K562 (cell line): ENCODE measurements around the gene BCL10. TPM values are rescaled to one million over a fixed set of nuclear protein-coding genes. Genes with fewer than 3 reads are reported as not detected.

ENCODE experiments used
- BCL6 ChIP-seq: fragments of 250-450 bp; sonication (Bioruptor Pico); IDR thresholded peaks from 2 replicates; pipeline ENCODE4 v1.4.0; 2020
- CBX3 ChIP-seq, 2 experiments: IDR thresholded peaks; 1 replicate in 1 of 2; 2 replicates in 1 of 2; pipeline ENCODE4 v1.6.1; 2012; ENCODE audit warnings: inconsistent platforms in 2 of 2, low read length in 2 of 2, borderline replicate concordance in 1 of 2, control low read depth in 1 of 2
- EP400 ChIP-seq: fragments of 450-650 bp; IDR thresholded peaks from 2 replicates; pipeline ENCODE4 v1.6.1; 2017; ENCODE audit warnings: antibody characterized with exemption, mild to moderate bottlenecking, moderate library complexity
- HDAC6 ChIP-seq: IDR thresholded peaks from 2 replicates; pipeline ENCODE4 v1.6.1; 2012; ENCODE audit warnings: low read depth, mild to moderate bottlenecking, control low read depth, inconsistent platforms, low read length, moderate library complexity
- HMG20A ChIP-seq: fragments of 450-650 bp; formaldehyde crosslinking; conservative IDR thresholded peaks from 2 replicates; pipeline ENCODE4 v1.4.0; 2020; ENCODE audit warnings: mild to moderate bottlenecking, mixed read lengths
- PTBP1 ChIP-seq: fragments of 200-400 bp; formaldehyde crosslinking; IDR thresholded peaks from 2 replicates; pipeline ENCODE4 v1.6.1; 2017; ENCODE audit warnings: low read depth, low read length
- RBM25 ChIP-seq: fragments of 200-400 bp; formaldehyde crosslinking; IDR thresholded peaks from 2 replicates; pipeline ENCODE4 v1.6.1; 2018; ENCODE audit warnings: low read length, low read depth, moderate library complexity; ENCODE audit not compliant: severe bottlenecking
- RNF2 ChIP-seq: sonication (generic); IDR thresholded peaks from 2 replicates; pipeline ENCODE4 v1.6.1; 2016
- SAFB2 ChIP-seq: fragments of 200-400 bp; formaldehyde crosslinking; IDR thresholded peaks from 2 replicates; pipeline ENCODE4 v1.6.1; 2018; ENCODE audit warnings: borderline replicate concordance, low read length, low read depth, moderate library complexity; ENCODE audit not compliant: severe bottlenecking
- SNRNP70 ChIP-seq: fragments of 200-400 bp; formaldehyde crosslinking; optimal IDR thresholded peaks from 2 replicates; pipeline ENCODE3; 2017; ENCODE audit warnings: low read depth, low read length
- SPI1 ChIP-seq: IDR thresholded peaks from 2 replicates; pipeline ENCODE4 v1.6.1; 2011; ENCODE audit warnings: low read depth, low read length, control low read depth, borderline replicate concordance
- SREBF1 ChIP-seq: fragments of 150-350 bp; IDR thresholded peaks from 2 replicates; pipeline ENCODE4 v1.6.1; 2014; ENCODE audit warnings: antibody characterized with exemption, low read depth, low read length, borderline replicate concordance
- TBP ChIP-seq: optimal IDR thresholded peaks from 2 replicates; pipeline ENCODE3; 2011; ENCODE audit warnings: low read depth, low read length, improper control_type of control experiment
- ZNF134 ChIP-seq: fragments of 250-450 bp; sonication (Bioruptor Pico); conservative IDR thresholded peaks from 2 replicates; pipeline ENCODE4 v1.4.0; 2020
- ZNF212 ChIP-seq: fragments of 450-650 bp; formaldehyde crosslinking; IDR thresholded peaks from 2 replicates; pipeline ENCODE4 v1.4.0; 2020; ENCODE audit warnings: mild to moderate bottlenecking
- ZNF57 ChIP-seq: fragments of 450-650 bp; formaldehyde crosslinking; IDR thresholded peaks from 2 replicates; pipeline ENCODE4 v1.4.0; 2020; ENCODE audit warnings: mild to moderate bottlenecking, moderate library complexity
- ZNF76 ChIP-seq: fragments of 250-450 bp; sonication (Bioruptor Pico); IDR thresholded peaks from 2 replicates; pipeline ENCODE4 v1.4.0; 2020; ENCODE audit warnings: mild to moderate bottlenecking, moderate library complexity, borderline replicate concordance
- polyA plus RNA-seq, 8 experiments: library from polyadenylated mRNA; depleted of rRNA in 4 of 8; stranded (reverse) in 5 of 8; unstranded in 3 of 8; fragments of >200 nt; fragmentation: Nextera tagmentation in 2 of 8; fragmentation: Illumina TruSeq in 1 of 8; extraction: Ambion mirVana in 2 of 8; extraction: Trizol in 1 of 8; gene quantifications; 2 replicates each; pipeline versions ENCODE4 v1.2.1 to v1.2.3, GENCODE V29; 2011 to 2014; ENCODE audit warnings: inconsistent platforms in 1 of 8, missing spikeins in 1 of 8
- total RNA-seq, 7 experiments: library from RNA; depleted of rRNA in 6 of 7; stranded (reverse); fragments of >200 nt in 6 of 7; fragmentation: Illumina TruSeq in 2 of 7; extraction: Trizol in 2 of 7; gene quantifications; 2 replicates each; pipeline versions ENCODE4 v1.2.1 to v1.2.3, GENCODE V29; 2011 to 2021; ENCODE audit warnings: low replicate concordance in 1 of 7
- TF ChIP-seq, protein P1 (sequence below): sonication (generic); formaldehyde crosslinking; IDR thresholded peaks from 2 replicates; pipeline ENCODE4 v1.8.0; 2022; ENCODE audit warnings: mild to moderate bottlenecking, missing genetic modification reagents
- TF ChIP-seq, protein P2 (sequence below): sonication (generic); formaldehyde crosslinking; IDR thresholded peaks from 2 replicates; pipeline ENCODE4 v1.8.0; 2022; ENCODE audit warnings: missing genetic modification reagents, mild to moderate bottlenecking, moderate library complexity, borderline replicate concordance
- TF ChIP-seq, protein P3 (sequence below): fragments of 250-450 bp; sonication (Bioruptor Pico); IDR thresholded peaks from 2 replicates; pipeline ENCODE4 v1.5.0; 2020; ENCODE audit warnings: mild to moderate bottlenecking, borderline replicate concordance

Gene BCL10
- total and polyA plus RNA-seq, 9 of the 15 experiments (the other 6 are each of a cell fraction or from before 2014, with no cell fraction given) = 8.0 to 19.4 (median 12.3) TPM

DNA sequence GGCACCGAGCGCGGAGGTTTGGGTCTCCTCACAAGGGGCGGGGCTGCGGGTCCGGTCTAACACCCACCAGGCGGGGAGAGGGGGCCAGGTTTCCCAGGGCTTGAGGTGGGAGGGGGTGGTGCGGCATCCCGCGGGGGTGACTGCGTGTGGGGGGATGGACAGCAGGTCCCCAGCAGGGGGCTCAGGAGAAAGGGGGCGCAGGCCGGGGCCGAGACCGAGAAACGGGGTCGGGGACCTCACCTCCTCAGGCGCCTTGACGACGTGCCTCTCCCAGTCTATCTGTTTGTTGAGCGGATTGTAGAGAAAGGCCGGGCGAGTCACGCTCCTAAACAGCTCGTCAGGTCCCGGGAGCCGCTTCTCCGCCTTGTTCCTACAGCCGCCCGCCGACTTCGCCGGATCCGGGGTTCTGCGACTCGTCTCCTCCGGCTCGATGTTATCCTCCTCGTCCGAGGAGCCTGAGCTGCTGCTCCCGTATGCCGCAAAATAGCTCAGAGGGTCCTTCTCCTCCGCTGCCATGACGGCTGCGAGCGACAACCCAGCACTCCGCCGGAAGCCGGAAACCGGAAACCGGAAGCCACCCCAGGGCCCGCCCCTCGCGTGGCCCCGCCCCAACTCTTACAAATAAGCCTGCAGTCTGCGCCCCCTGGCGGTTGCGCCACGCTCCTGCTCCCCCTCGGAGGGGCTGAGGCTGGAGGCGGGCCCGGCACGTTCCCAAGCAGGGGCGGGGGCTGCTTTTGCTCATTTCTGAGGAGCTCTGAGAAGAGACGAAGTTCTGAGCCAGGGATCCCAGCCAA lies 17.1 kb downstream of the BCL10 start, which contains the start of gene C1orf52 (continued):
- TF ChIP-seq EP400 = peak; percentile 82
- TF ChIP-seq RNF2 = peak; percentile 34; the same call in 1 of the 2 replicates
- no peak for TF ChIP-seq HDAC6
- no peak for TF ChIP-seq RBM25
- TF ChIP-seq, protein P1, sequence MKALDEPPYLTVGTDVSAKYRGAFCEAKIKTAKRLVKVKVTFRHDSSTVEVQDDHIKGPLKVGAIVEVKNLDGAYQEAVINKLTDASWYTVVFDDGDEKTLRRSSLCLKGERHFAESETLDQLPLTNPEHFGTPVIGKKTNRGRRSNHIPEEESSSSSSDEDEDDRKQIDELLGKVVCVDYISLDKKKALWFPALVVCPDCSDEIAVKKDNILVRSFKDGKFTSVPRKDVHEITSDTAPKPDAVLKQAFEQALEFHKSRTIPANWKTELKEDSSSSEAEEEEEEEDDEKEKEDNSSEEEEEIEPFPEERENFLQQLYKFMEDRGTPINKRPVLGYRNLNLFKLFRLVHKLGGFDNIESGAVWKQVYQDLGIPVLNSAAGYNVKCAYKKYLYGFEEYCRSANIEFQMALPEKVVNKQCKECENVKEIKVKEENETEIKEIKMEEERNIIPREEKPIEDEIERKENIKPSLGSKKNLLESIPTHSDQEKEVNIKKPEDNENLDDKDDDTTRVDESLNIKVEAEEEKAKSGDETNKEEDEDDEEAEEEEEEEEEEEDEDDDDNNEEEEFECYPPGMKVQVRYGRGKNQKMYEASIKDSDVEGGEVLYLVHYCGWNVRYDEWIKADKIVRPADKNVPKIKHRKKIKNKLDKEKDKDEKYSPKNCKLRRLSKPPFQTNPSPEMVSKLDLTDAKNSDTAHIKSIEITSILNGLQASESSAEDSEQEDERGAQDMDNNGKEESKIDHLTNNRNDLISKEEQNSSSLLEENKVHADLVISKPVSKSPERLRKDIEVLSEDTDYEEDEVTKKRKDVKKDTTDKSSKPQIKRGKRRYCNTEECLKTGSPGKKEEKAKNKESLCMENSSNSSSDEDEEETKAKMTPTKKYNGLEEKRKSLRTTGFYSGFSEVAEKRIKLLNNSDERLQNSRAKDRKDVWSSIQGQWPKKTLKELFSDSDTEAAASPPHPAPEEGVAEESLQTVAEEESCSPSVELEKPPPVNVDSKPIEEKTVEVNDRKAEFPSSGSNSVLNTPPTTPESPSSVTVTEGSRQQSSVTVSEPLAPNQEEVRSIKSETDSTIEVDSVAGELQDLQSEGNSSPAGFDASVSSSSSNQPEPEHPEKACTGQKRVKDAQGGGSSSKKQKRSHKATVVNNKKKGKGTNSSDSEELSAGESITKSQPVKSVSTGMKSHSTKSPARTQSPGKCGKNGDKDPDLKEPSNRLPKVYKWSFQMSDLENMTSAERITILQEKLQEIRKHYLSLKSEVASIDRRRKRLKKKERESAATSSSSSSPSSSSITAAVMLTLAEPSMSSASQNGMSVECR (CRISPR knock-in tag) = 0 out of 2 replicates have a peak, but pooled peaks have one; percentile 29
- TF ChIP-seq ZNF134 (CRISPR knock-in tag) = no peak
- no peak for TF ChIP-seq PTBP1
- peak; percentile 75 for TF ChIP-seq TBP
- no peak for TF ChIP-seq ZNF76 (CRISPR knock-in tag)
- TF ChIP-seq SNRNP70 = no peak
- TF ChIP-seq SPI1 = no peak
- peak in 1 of 2 experiments; percentile 25; a peak in 1 of 3 replicates for TF ChIP-seq CBX3 (IDR thresholded peaks at IDR 0.05; ENCODE audit: borderline replicate concordance in 1 of 2, low read length in 2 of 2)
- no peak for TF ChIP-seq SAFB2
- no peak for TF ChIP-seq BCL6
- TF ChIP-seq HMG20A = no peak
- TF ChIP-seq ZNF57 (CRISPR knock-in tag) = no peak
- TF ChIP-seq, protein P2, sequence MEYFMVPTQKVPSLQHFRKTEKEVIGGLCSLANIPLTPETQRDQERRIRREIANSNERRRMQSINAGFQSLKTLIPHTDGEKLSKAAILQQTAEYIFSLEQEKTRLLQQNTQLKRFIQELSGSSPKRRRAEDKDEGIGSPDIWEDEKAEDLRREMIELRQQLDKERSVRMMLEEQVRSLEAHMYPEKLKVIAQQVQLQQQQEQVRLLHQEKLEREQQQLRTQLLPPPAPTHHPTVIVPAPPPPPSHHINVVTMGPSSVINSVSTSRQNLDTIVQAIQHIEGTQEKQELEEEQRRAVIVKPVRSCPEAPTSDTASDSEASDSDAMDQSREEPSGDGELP (CRISPR knock-in tag) = peak; percentile 67; the same call in 1 of the 2 replicates
- no peak for TF ChIP-seq SREBF1
- TF ChIP-seq, protein P3, sequence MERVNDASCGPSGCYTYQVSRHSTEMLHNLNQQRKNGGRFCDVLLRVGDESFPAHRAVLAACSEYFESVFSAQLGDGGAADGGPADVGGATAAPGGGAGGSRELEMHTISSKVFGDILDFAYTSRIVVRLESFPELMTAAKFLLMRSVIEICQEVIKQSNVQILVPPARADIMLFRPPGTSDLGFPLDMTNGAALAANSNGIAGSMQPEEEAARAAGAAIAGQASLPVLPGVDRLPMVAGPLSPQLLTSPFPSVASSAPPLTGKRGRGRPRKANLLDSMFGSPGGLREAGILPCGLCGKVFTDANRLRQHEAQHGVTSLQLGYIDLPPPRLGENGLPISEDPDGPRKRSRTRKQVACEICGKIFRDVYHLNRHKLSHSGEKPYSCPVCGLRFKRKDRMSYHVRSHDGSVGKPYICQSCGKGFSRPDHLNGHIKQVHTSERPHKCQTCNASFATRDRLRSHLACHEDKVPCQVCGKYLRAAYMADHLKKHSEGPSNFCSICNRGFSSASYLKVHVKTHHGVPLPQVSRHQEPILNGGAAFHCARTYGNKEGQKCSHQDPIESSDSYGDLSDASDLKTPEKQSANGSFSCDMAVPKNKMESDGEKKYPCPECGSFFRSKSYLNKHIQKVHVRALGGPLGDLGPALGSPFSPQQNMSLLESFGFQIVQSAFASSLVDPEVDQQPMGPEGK = no peak
- TF ChIP-seq ZNF212 = no peak
